GM12892 (cell line): ENCODE data around the gene CCDC60. TPM values are rescaled to one million over a fixed set of nuclear protein-coding genes. Genes with fewer than 3 reads are reported as not detected.

Source experiments
- DNase-seq: peaks from one replicate; pipeline ENCODE4 v3.0.0; 2011; ENCODE audit not compliant: insufficient read length
- FAIRE-seq: peaks from 2 replicates; lab custom pipeline; 2011; peaks lifted over from hg19 to GRCh38; lab: Jason Lieb, UNC
- POLR2A ChIP-seq: IDR thresholded peaks from 2 replicates; pipeline ENCODE4 v1.6.1; 2011; ENCODE audit warnings: low read depth, low read length, control low read depth
- POLR2AphosphoS5 ChIP-seq: IDR thresholded peaks from 2 replicates; pipeline ENCODE4 v1.6.1; 2011; ENCODE audit warnings: low read depth, low read length, control low read depth
- TAF1 ChIP-seq: IDR thresholded peaks from 2 replicates; pipeline ENCODE4 v1.6.1; 2011; ENCODE audit warnings: low read depth, mild to moderate bottlenecking, control low read depth, low read length, borderline replicate concordance
- polyA plus RNA-seq: library from polyadenylated mRNA; unstranded; fragments of >200 nt; gene quantifications from one replicate; pipeline ENCODE4 v1.2.1, GENCODE V29; 2012; ENCODE audit warnings: missing spikeins, inconsistent platforms; ENCODE audit not compliant: missing spikeins

Gene CCDC60
- not detected for polyA plus RNA-seq

- TF ChIP-seq TAF1, result no peak
- no peak for TF ChIP-seq POLR2A
- no peak for TF ChIP-seq POLR2AphosphoS5
- DNase-seq (no peak), FAIRE-seq (no peak)
Observed at GRCh38 chr12:119334430-119335170, at the start of gene CCDC60. Gene CCDC60 (plus strand): TSS chr12:119334729. CDS start chr12:119335177, 448 bp downstream.

GRCh38 chr12:119288576-119288975, 46.0 kb upstream of the CCDC60 start:
- no peak for FAIRE-seq
- TF ChIP-seq POLR2AphosphoS5, result no peak
- no peak for DNase-seq

- DNase-seq, result no peak
- no peak for FAIRE-seq
- TF ChIP-seq POLR2AphosphoS5 (no peak), TAF1 (no peak), POLR2A (no peak)
Observed at GRCh38 chr12:119292893-119293630, 41.5 kb upstream of the CCDC60 start.

GRCh38 chr12:119294211-119294610, 40.3 kb upstream of the CCDC60 start:
- FAIRE-seq (no peak), DNase-seq (no peak)
- TF ChIP-seq POLR2AphosphoS5 (no peak), TAF1 (no peak), POLR2A (no peak)

GRCh38 chr12:119296535-119296934, 38.0 kb upstream of the CCDC60 start:
- TF ChIP-seq TAF1 (no peak), POLR2A (no peak)
- no peak for DNase-seq
- FAIRE-seq, result no peak

GRCh38 chr12:119299130-119299529, 35.4 kb upstream of the CCDC60 start:
- FAIRE-seq (no peak), DNase-seq (no peak)
- TF ChIP-seq POLR2AphosphoS5 (no peak), TAF1 (no peak), POLR2A (no peak)

- DNase-seq (no peak), FAIRE-seq (no peak)
- no peak for TF ChIP-seq POLR2A
- no peak for TF ChIP-seq POLR2AphosphoS5
- TF ChIP-seq TAF1, result no peak
Observed at GRCh38 chr12:119301379-119301778, 33.1 kb upstream of the CCDC60 start.

GRCh38 chr12:119302451-119303080, 32.0 kb upstream of the CCDC60 start:
- FAIRE-seq (no peak), DNase-seq (no peak)
- TF ChIP-seq POLR2A, result no peak
- no peak for TF ChIP-seq TAF1
- TF ChIP-seq POLR2AphosphoS5, result no peak

GRCh38 chr12:119306593-119306992, 27.9 kb upstream of the CCDC60 start:
- no peak for FAIRE-seq
- no peak for TF ChIP-seq POLR2A
- no peak for TF ChIP-seq TAF1
- TF ChIP-seq POLR2AphosphoS5, result no peak
- no peak for DNase-seq

GRCh38 chr12:119307747-119308146, 26.8 kb upstream of the CCDC60 start:
- no peak for FAIRE-seq
- DNase-seq, result no peak
- TF ChIP-seq POLR2A (no peak), POLR2AphosphoS5 (no peak), TAF1 (no peak)

- no peak for DNase-seq
- no peak for FAIRE-seq
- TF ChIP-seq POLR2AphosphoS5 (no peak), TAF1 (no peak), POLR2A (no peak)
Observed at GRCh38 chr12:119308708-119309456, 25.6 kb upstream of the CCDC60 start.
